ENCODE measurements around the gene PPP1R15A.

- TF ChIP-seq TAF1 (IDR thresholded peaks at IDR 0.05; ENCODE audit: low read depth, low read length) (no peak), POLR2AphosphoS5 (IDR thresholded peaks at IDR 0.05; ENCODE audit: low read depth, low read length) (no peak), POLR2A (IDR thresholded peaks at IDR 0.05; ENCODE audit: low read depth, low read length) (no peak)
Measured at GRCh38 chr19:48895226-48895625, 23.0 kb downstream of the PPP1R15A start.
